ENCODE results near the gene CDC37.
"Not testable (repeated sequence)": the region's sequence is repeated elsewhere in the genome, so short reads cannot be mapped to it uniquely, and the experiment has no call there.

The CDC37 gene

DNA sequence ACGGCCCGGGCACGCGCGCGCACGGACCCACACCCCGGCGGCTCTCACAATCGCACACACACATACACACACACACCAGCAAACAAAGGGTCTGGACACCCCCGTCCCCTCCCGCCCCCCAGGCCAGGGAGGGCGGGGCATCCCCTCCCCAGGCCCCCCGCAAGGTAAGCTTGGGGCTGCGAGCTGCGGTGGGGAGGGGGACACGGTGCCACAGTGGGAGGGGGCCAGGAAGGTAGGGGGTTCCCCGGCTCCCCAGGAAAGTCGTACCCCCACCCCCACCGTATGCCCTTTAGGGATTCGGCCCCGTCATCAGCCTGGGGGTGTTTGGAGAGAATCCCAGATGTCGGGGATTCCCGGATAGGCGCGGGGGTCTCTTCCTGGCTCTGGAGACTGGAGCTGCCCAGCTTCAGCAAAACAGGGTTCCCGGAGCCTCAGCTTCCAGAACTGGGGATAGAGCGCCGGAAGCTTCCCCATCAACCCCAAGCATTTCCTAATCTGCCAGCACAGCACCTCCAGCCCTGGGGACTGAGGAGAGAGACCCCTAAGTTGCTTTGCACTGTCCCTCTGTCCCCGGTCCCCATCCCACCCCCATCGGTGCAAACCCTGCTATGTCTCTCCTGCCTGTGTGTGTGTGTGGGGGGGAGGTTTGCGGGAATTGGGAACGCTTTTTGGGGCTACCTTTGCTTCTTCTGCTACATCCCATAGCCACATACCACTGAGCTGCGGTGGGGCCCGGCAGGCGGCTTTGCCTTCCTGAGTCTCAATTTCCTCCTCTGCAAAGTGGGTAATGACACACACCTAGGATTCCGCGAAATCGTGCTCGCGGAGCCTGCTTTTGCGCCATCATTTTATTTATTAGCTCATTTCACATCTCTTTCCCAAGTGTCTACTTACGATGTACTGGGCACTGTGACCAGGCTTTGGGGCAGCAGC is 1.8 kb upstream of the CDC37 start:
- DNase-seq (ENCODE audit: low spot score) = no peak

GRCh38 chr19:10402441-10403038 is 802 bp downstream of the CDC37 start:
- Histone ChIP-seq H3K27ac (ENCODE audit: poor library complexity, severe bottlenecking) (peak overlapping the region; percentile 66), H3K4me1 (ENCODE audit: insufficient read depth, poor library complexity, severe bottlenecking) (peaks cover 9% of the 10 kb centered on the region)

More for the DNA sequence above, 1.8 kb upstream of the CDC37 start:
- H3K4me1 ChIP-seq (ENCODE audit: insufficient read depth, poor library complexity, severe bottlenecking) = peaks cover 9% of the 10 kb centered on the region
- no peak for ATAC-seq (ENCODE audit: low read depth)
- H3K27ac ChIP-seq (ENCODE audit: poor library complexity, severe bottlenecking) = no peak overlapping the region
- peak overlapping the region; percentile 78 for H3K4me3 ChIP-seq (ENCODE audit: severe bottlenecking)
- peaks cover 15% of the 10 kb centered on the region for H3K36me3 ChIP-seq (ENCODE audit: low read depth)
- TF ChIP-seq, protein P1, sequence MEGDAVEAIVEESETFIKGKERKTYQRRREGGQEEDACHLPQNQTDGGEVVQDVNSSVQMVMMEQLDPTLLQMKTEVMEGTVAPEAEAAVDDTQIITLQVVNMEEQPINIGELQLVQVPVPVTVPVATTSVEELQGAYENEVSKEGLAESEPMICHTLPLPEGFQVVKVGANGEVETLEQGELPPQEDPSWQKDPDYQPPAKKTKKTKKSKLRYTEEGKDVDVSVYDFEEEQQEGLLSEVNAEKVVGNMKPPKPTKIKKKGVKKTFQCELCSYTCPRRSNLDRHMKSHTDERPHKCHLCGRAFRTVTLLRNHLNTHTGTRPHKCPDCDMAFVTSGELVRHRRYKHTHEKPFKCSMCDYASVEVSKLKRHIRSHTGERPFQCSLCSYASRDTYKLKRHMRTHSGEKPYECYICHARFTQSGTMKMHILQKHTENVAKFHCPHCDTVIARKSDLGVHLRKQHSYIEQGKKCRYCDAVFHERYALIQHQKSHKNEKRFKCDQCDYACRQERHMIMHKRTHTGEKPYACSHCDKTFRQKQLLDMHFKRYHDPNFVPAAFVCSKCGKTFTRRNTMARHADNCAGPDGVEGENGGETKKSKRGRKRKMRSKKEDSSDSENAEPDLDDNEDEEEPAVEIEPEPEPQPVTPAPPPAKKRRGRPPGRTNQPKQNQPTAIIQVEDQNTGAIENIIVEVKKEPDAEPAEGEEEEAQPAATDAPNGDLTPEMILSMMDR (IDR thresholded peaks at IDR 0.05; ENCODE audit: poor library complexity, severe bottlenecking) = no peak
- peaks cover 11% of the 10 kb centered on the region for H3K27me3 ChIP-seq (ENCODE audit: insufficient read depth, poor library complexity, severe bottlenecking)
- H3K9me3 ChIP-seq (ENCODE audit: severe bottlenecking) = no peaks in the 10 kb centered on the region

GRCh38 chr19:10399878-10400277 is 3.5 kb downstream of the CDC37 start:
- no peaks in the 10 kb centered on the region for H3K9me3 ChIP-seq (ENCODE audit: severe bottlenecking)
- no peak overlapping the region for H3K4me3 ChIP-seq (ENCODE audit: severe bottlenecking)
- H3K27me3 ChIP-seq (ENCODE audit: insufficient read depth, poor library complexity, severe bottlenecking) = no peaks in the 10 kb centered on the region
- DNase-seq (ENCODE audit: low spot score) = no peak
- TF ChIP-seq, protein P1 (IDR thresholded peaks at IDR 0.05; ENCODE audit: poor library complexity, severe bottlenecking) = no peak
- H3K27ac ChIP-seq (ENCODE audit: poor library complexity, severe bottlenecking) = no peak overlapping the region
- H3K4me1 ChIP-seq (ENCODE audit: insufficient read depth, poor library complexity, severe bottlenecking) = peaks cover 9% of the 10 kb centered on the region
- peaks cover 37% of the 10 kb centered on the region for H3K36me3 ChIP-seq (ENCODE audit: low read depth)
- ATAC-seq (ENCODE audit: low read depth) = no peak

More at GRCh38 chr19:10402441-10403038, 802 bp downstream of the CDC37 start:
- ATAC-seq (ENCODE audit: low read depth) (0 out of 3 replicates have a peak, but pooled peaks have one; percentile 5), DNase-seq (ENCODE audit: low spot score) (no peak)
- H3K27me3 ChIP-seq (ENCODE audit: insufficient read depth, poor library complexity, severe bottlenecking) = peaks cover 11% of the 10 kb centered on the region
- peak overlapping the region; percentile 78 for H3K4me3 ChIP-seq (ENCODE audit: severe bottlenecking)
- TF ChIP-seq, protein P1 (IDR thresholded peaks at IDR 0.05; ENCODE audit: poor library complexity, severe bottlenecking) = no peak
- H3K36me3 ChIP-seq (ENCODE audit: low read depth) = peaks cover 31% of the 10 kb centered on the region
- H3K9me3 ChIP-seq (ENCODE audit: severe bottlenecking) = no peaks in the 10 kb centered on the region

- not testable (repeated sequence) for H3K27ac ChIP-seq (ENCODE audit: poor library complexity, severe bottlenecking); H3K4me1 ChIP-seq (ENCODE audit: insufficient read depth, poor library complexity, severe bottlenecking); DNase-seq (ENCODE audit: low spot score); ATAC-seq (ENCODE audit: low read depth); H3K9me3 ChIP-seq (ENCODE audit: severe bottlenecking); H3K27me3 ChIP-seq (ENCODE audit: insufficient read depth, poor library complexity, severe bottlenecking); H3K4me3 ChIP-seq (ENCODE audit: severe bottlenecking)
- peaks cover 43% of the 10 kb centered on the region for H3K36me3 ChIP-seq (ENCODE audit: low read depth)
Observed at GRCh38 chr19:10399340-10399739, 4.0 kb downstream of the CDC37 start.

DNA sequence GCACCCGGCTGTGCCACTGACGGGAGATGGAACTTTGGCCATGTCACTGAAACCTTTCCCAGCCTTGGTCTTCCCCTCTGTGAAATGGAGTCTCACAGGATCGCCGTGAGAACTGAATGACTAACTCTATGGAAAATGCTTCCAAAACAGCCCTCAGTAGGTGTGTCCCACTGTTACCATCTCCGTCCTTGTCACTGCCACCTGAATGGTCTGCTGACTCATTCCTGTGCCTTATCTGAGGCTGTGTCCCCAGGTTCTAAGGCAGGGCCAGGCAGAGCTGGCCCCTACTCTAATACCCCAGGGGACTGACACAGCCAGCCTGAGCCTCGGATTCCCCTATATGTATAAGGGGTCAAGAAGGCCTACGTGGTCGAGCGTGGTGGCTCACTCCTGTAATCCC is 4.5 kb downstream of the CDC37 start:
- H3K4me1 ChIP-seq (ENCODE audit: insufficient read depth, poor library complexity, severe bottlenecking) = peaks cover 9% of the 10 kb centered on the region
- no peak overlapping the region for H3K4me3 ChIP-seq (ENCODE audit: severe bottlenecking)
- TF ChIP-seq, protein P1 (IDR thresholded peaks at IDR 0.05; ENCODE audit: poor library complexity, severe bottlenecking) = no peak
- H3K9me3 ChIP-seq (ENCODE audit: severe bottlenecking) = no peaks in the 10 kb centered on the region
- peaks cover 48% of the 10 kb centered on the region for H3K36me3 ChIP-seq (ENCODE audit: low read depth)
- ATAC-seq (ENCODE audit: low read depth) = no peak
- H3K27ac ChIP-seq (ENCODE audit: poor library complexity, severe bottlenecking) = no peak overlapping the region
- H3K27me3 ChIP-seq (ENCODE audit: insufficient read depth, poor library complexity, severe bottlenecking) = no peaks in the 10 kb centered on the region
- no peak for DNase-seq (ENCODE audit: low spot score)

Data from RWPE2 (cell line).